Transverse colon (tissue), 4 donors: ENCODE data around the gene MARS1. TPM values are rescaled to one million over a fixed set of nuclear protein-coding genes. Genes with fewer than 3 reads are reported as not detected.

Experiments used
- DNase-seq: peaks from one replicate; pipeline ENCODE4 v3.0.0-alpha.2; 2019
- H3K27ac ChIP-seq, 4 donors: fragments of 200-600 bp; sonication (generic); 2 replicates each; pipeline ENCODE4 v1.5.1; 2016 to 2018; ENCODE audit warnings: inconsistent platforms in 4 of 4
- H3K27me3 ChIP-seq: fragments of 200-600 bp; sonication (generic); 2 replicates; pipeline ENCODE4 v1.5.1; 2017; ENCODE audit warnings: inconsistent platforms
- H3K36me3 ChIP-seq, 4 donors: fragments of 200-600 bp; sonication (generic); 2 replicates each; pipeline ENCODE4 v1.5.1; 2017 to 2019; ENCODE audit warnings: inconsistent platforms in 4 of 4
- H3K4me1 ChIP-seq, 4 donors: fragments of 200-600 bp; sonication (generic); 2 replicates each; pipeline ENCODE4 v1.5.1; 2017 to 2020; ENCODE audit warnings: inconsistent platforms in 4 of 4
- H3K4me3 ChIP-seq, 4 donors: fragments of 200-600 bp; sonication (generic); 1 replicate in 1 of 4; 2 replicates in 3 of 4; pipeline versions ENCODE4 v1.5.1 to v1.6.1; 2017 to 2019; ENCODE audit warnings: inconsistent platforms in 4 of 4
- H3K9me3 ChIP-seq, 2 donors: fragments of 200-600 bp; sonication (generic); 2 replicates each; pipeline ENCODE4 v1.5.1; 2017 to 2019; ENCODE audit warnings: inconsistent platforms in 2 of 2
- CTCF ChIP-seq, 5 experiments: fragments of 200-600 bp in 3 of 5; fragments of 450-650 bp in 2 of 5; sonication (generic) in 3 of 5; IDR thresholded peaks; 1 replicate in 2 of 5; 2 replicates in 3 of 5; pipeline ENCODE4 v1.5.1; 2016 to 2017; ENCODE audit warnings: antibody characterized with exemption in 5 of 5, inconsistent platforms in 3 of 5, mild to moderate bottlenecking in 2 of 5, moderate library complexity in 1 of 5
- EP300 ChIP-seq: sonication (generic); formaldehyde crosslinking; IDR thresholded peaks from one replicate; pipeline ENCODE4 v1.6.1; 2017; ENCODE audit warnings: antibody characterized with exemption, low read depth
- POLR2A ChIP-seq: fragments of 450-650 bp; IDR thresholded peaks from one replicate; pipeline ENCODE4 v1.6.1; 2016; ENCODE audit warnings: antibody characterized with exemption, mild to moderate bottlenecking, moderate library complexity
- POLR2AphosphoS5 ChIP-seq, 3 donors: sonication (generic); formaldehyde crosslinking; IDR thresholded peaks; one replicate each; pipeline ENCODE4 v1.6.1; 2016; ENCODE audit warnings: antibody characterized with exemption in 3 of 3
- WGBS, 2 donors: methylation state at CpG; one replicate each; pipeline ENCODE4 v1.1.5; 2018; ENCODE audit warnings: low coverage in 1 of 2; 5-methylcytosine and 5-hydroxymethylcytosine counted together
- in situ Hi-C, 4 donors: fragments of 200-750 bp; cut with MboI; loops; one replicate each; pipeline versions ENCODE4 v1.15.0 to v1.15.1; 2017; ENCODE audit warnings: low sequenced_read_pairs in 3 of 4, low pct_ligation_motif_present in 1 of 4, low pct_unique_long_range_greater_than_20kb in 1 of 4
- intact Hi-C: fragments of 100-400 bp; cut with DNase I; formaldehyde crosslinking; loops from one replicate; pipeline ENCODE4 v1.15.1; 2023; ENCODE audit warnings: low total_unique reads
- total RNA-seq, 4 donors: library from RNA; depleted of rRNA; stranded (reverse); fragments of >200 nt; gene quantifications; one replicate each; pipeline ENCODE4 v1.1.0, GENCODE V29; 2016

MARS1 gene
- total RNA-seq, 4 donors from 2014 or later, result 39.0 to 184 (median 103) TPM

GRCh38 chr12:57531836-57532235, 44.0 kb downstream of the MARS1 start:
- in situ Hi-C loops, result no loop called here
- Histone ChIP-seq H3K27ac (no peak overlapping the region), H3K27me3 (no peaks in the 10 kb centered on the region), H3K4me3 (no peak overlapping the region), H3K9me3 (no peaks in the 10 kb centered on the region), H3K4me1 (peaks cover 0 to 16% (median 9%) of the 10 kb centered on the region in 4 donors), H3K36me3 (peaks cover 0 to 67% (median 29%) of the 10 kb centered on the region in 4 donors)
- 77% methylated on average over 1 of the region's 1 CpG; no CpG with 5 or more reads in 1 of the 2 donors for WGBS, 2 donors
- no peak for DNase-seq
- intact Hi-C loops, result no loop called here
- TF ChIP-seq EP300, result no peak
- TF ChIP-seq POLR2AphosphoS5 (IDR thresholded peaks at IDR 0.05), result no peak
- no peak for TF ChIP-seq CTCF (IDR thresholded peaks at IDR 0.05)
- no peak for TF ChIP-seq POLR2A

- no peak for TF ChIP-seq CTCF (IDR thresholded peaks at IDR 0.05)
- TF ChIP-seq EP300, result no peak
- no peak for TF ChIP-seq POLR2AphosphoS5 (IDR thresholded peaks at IDR 0.05)
- no peak for TF ChIP-seq POLR2A
- no peak overlapping the region for H3K27ac ChIP-seq
- WGBS, 2 donors, result 98 to 100% methylated on average over 1 to 8 of the region's 8 CpGs
- peaks cover 0 to 57% (median 23%) of the 10 kb centered on the region in 4 donors for H3K36me3 ChIP-seq
- in situ Hi-C loops (no loop called here), intact Hi-C loops (no loop called here)
- H3K9me3 ChIP-seq, result no peaks in the 10 kb centered on the region
- peaks cover 0 to 16% (median 9%) of the 10 kb centered on the region in 4 donors for H3K4me1 ChIP-seq
- H3K27me3 ChIP-seq, result no peaks in the 10 kb centered on the region
- no peak overlapping the region for H3K4me3 ChIP-seq
- no peak for DNase-seq
These were observed 45.2 kb downstream of the MARS1 start for GRCh38 chr12:57533108-57533507.

GRCh38 chr12:57534250-57534649, 46.4 kb downstream of the MARS1 start:
- WGBS, 2 donors, result 90 to 93% methylated on average over 2 to 5 of the region's 5 CpGs
- intact Hi-C loops, result no loop called here
- no peaks in the 10 kb centered on the region for H3K9me3 ChIP-seq
- H3K27me3 ChIP-seq, result no peaks in the 10 kb centered on the region
- H3K27ac ChIP-seq, result no peak overlapping the region
- no peak overlapping the region for H3K4me3 ChIP-seq
- no peak for DNase-seq
- TF ChIP-seq EP300, result no peak
- no peak for TF ChIP-seq POLR2AphosphoS5 (IDR thresholded peaks at IDR 0.05)
- TF ChIP-seq CTCF (IDR thresholded peaks at IDR 0.05), result no peak
- TF ChIP-seq POLR2A, result no peak
- in situ Hi-C loops, result no loop called here
- peaks cover 0 to 16% (median 9%) of the 10 kb centered on the region in 4 donors for H3K4me1 ChIP-seq
- peaks cover 0 to 53% (median 21%) of the 10 kb centered on the region in 4 donors for H3K36me3 ChIP-seq

- WGBS, 2 donors, result 83 to 90% methylated on average over 3 of the region's 3 CpGs
- Histone ChIP-seq H3K4me3 (no peak overlapping the region), H3K36me3 (peaks cover 0 to 46% (median 21%) of the 10 kb centered on the region in 4 donors), H3K4me1 (peaks cover 0 to 16% (median 9%) of the 10 kb centered on the region in 4 donors), H3K9me3 (no peaks in the 10 kb centered on the region), H3K27me3 (no peaks in the 10 kb centered on the region), H3K27ac (peak overlapping the region; percentile 39 to 57 (median 50))
- intact Hi-C loops (no loop called here), in situ Hi-C loops (no loop called here)
- no peak for TF ChIP-seq POLR2AphosphoS5 (IDR thresholded peaks at IDR 0.05)
- DNase-seq, result no peak
These were observed 47.2 kb downstream of the MARS1 start for GRCh38 chr12:57534991-57535543.
